Measurements from ENCODE around the gene PSMB10. TPM values are rescaled to one million over a fixed set of nuclear protein-coding genes. Genes with fewer than 3 reads are reported as not detected.
"Not testable (repeated sequence)": the region's sequence is repeated elsewhere in the genome, so short reads cannot be mapped to it uniquely, and the experiment has no call there.

The PSMB10 gene
- total RNA-seq, 1 donor from 2014 or later: 36.6 TPM

- peaks cover 1% of the 10 kb centered on the region for H3K36me3 ChIP-seq (ENCODE audit: control insufficient read depth, insufficient read depth, low read length)
- TF ChIP-seq, protein P1, sequence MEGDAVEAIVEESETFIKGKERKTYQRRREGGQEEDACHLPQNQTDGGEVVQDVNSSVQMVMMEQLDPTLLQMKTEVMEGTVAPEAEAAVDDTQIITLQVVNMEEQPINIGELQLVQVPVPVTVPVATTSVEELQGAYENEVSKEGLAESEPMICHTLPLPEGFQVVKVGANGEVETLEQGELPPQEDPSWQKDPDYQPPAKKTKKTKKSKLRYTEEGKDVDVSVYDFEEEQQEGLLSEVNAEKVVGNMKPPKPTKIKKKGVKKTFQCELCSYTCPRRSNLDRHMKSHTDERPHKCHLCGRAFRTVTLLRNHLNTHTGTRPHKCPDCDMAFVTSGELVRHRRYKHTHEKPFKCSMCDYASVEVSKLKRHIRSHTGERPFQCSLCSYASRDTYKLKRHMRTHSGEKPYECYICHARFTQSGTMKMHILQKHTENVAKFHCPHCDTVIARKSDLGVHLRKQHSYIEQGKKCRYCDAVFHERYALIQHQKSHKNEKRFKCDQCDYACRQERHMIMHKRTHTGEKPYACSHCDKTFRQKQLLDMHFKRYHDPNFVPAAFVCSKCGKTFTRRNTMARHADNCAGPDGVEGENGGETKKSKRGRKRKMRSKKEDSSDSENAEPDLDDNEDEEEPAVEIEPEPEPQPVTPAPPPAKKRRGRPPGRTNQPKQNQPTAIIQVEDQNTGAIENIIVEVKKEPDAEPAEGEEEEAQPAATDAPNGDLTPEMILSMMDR (IDR thresholded peaks at IDR 0.05; ENCODE audit: insufficient read depth, low read length, poor library complexity, severe bottlenecking): no peak
Measured at GRCh38 chr16:67941469-67942199, 5.0 kb upstream of the PSMB10 start.

GRCh38 chr16:67940446-67941089 is 3.9 kb upstream of the PSMB10 start:
- H3K36me3 ChIP-seq (ENCODE audit: control insufficient read depth, insufficient read depth, low read length): no peaks in the 10 kb centered on the region
- no peak for DNase-seq (ENCODE audit: low read depth)
- H3K4me3 ChIP-seq (ENCODE audit: low read depth, low read length): no peak overlapping the region
- no peaks in the 10 kb centered on the region for H3K27me3 ChIP-seq (ENCODE audit: control insufficient read depth, insufficient read depth, low read length)
- TF ChIP-seq, protein P1 (IDR thresholded peaks at IDR 0.05; ENCODE audit: insufficient read depth, low read length, poor library complexity, severe bottlenecking): no peak

More at GRCh38 chr16:67941469-67942199, 5.0 kb upstream of the PSMB10 start:
- Histone ChIP-seq H3K27me3 (ENCODE audit: control insufficient read depth, insufficient read depth, low read length) (no peaks in the 10 kb centered on the region), H3K4me3 (ENCODE audit: low read depth, low read length) (no peak overlapping the region)
- DNase-seq (ENCODE audit: low read depth): no peak

- Histone ChIP-seq H3K36me3 (ENCODE audit: control insufficient read depth, insufficient read depth, low read length) (no peaks in the 10 kb centered on the region), H3K27me3 (ENCODE audit: control insufficient read depth, insufficient read depth, low read length) (no peaks in the 10 kb centered on the region), H3K4me3 (ENCODE audit: low read depth, low read length) (no peak overlapping the region)
- TF ChIP-seq, protein P1 (IDR thresholded peaks at IDR 0.05; ENCODE audit: insufficient read depth, low read length, poor library complexity, severe bottlenecking): no peak
- DNase-seq (ENCODE audit: low read depth): no peak
Measured at GRCh38 chr16:67939507-67940445, 3.1 kb upstream of the PSMB10 start.

DNA sequence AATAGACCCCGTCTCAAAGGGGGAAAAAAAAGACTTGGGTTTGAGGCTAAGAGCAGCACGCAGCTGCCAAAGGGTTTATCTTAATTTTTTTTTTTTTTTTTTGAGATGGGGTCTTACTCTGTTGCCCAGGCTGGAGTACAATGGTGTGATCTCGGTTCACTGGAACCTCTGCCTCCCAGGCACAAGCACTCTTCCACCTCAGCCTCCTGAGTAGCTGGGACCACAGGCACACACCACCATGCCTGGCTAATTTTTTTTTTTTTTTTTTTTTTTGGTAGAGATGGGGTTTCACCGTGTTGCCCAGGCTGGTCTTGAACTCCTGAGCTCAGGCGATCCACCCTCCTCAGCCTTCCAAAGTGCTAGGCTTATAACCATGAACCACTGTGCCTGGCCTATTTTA is 1.1 kb upstream of the PSMB10 start:
- H3K36me3 ChIP-seq (ENCODE audit: control insufficient read depth, insufficient read depth, low read length); H3K4me3 ChIP-seq (ENCODE audit: low read depth, low read length); DNase-seq (ENCODE audit: low read depth); H3K27me3 ChIP-seq (ENCODE audit: control insufficient read depth, insufficient read depth, low read length): not testable (repeated sequence)

DNA sequence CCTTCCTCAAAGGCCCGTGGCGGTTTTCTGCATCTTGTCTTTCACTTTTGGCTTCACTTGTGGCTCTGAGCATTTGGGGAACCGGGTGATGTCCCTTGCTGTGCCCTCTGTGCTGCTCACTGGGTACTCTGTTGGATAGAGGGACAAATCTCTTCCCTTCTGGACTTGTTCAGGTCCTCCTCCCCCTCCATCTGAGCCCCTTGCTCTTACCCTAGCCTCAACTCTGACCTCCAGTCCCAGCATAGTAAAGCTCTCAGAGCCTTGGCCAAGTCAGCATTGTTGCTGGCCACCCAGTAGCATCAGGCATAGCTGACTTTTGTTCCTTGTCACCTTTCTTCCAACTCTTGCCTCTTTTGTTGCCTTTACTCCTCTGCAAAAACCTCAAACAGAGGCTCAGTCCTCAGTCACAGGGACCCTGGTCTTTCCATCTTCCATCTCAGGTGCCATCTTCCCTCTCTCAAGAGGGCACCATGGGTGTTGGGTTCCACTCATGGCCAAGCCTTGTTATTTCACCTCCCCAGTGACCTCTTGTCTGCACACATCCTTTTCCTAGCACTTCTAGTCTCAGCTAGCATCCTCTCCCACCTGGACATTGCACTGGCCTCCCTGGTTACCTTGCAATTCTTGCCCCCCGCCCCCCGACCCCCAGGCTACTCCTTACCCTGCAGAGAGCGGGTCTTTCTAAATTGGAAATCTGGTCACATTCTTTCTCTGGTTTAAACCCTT is 393 bp upstream of the PSMB10 start:
- H3K27me3 ChIP-seq (ENCODE audit: control insufficient read depth, insufficient read depth, low read length): no peaks in the 10 kb centered on the region
- TF ChIP-seq, protein P1 (IDR thresholded peaks at IDR 0.05; ENCODE audit: insufficient read depth, low read length, poor library complexity, severe bottlenecking): no peak
- H3K4me3 ChIP-seq (ENCODE audit: low read depth, low read length): peak overlapping the region; percentile 85
- no peaks in the 10 kb centered on the region for H3K36me3 ChIP-seq (ENCODE audit: control insufficient read depth, insufficient read depth, low read length)
- DNase-seq (ENCODE audit: low read depth): no peak
